Right ventricle myocardium inferior (tissue), 1 donor: Measurements from ENCODE around the gene FBXO5. TPM values are rescaled to one million over a fixed set of nuclear protein-coding genes. Genes with fewer than 3 reads are reported as not detected.
"Not testable (repeated sequence)": the region's sequence is repeated elsewhere in the genome, so short reads cannot be mapped to it uniquely, and the experiment has no call there.

Experiments
- ATAC-seq: fragments of 200-7000 bp; cut with Tn5 transposase; one replicate; pipeline ENCODE4 v1.9.1; 2020; ENCODE audit warnings: mild to moderate bottlenecking, moderate library complexity
- DNase-seq: peaks from one replicate; pipeline ENCODE4 v3.0.0; 2021; ENCODE audit errors: missing footprints
- intact Hi-C: fragments of 100-400 bp; cut with DNase I; formaldehyde crosslinking; loops from one replicate; pipeline ENCODE4 v1.11.0; 2022
- total RNA-seq: library from RNA; stranded (reverse); fragmentation: NEBNext Ultra II Directional; extraction: Animal tissue kit (Norgen Biotek cat#: 25700); gene quantifications from one replicate; pipeline ENCODE4 v1.2.1, GENCODE V29; 2021
- donor health status: DM: no; HTN: yes; CAD: no; lungs with severe emphysema.

The FBXO5 gene
- total RNA-seq, 1 donor from 2014 or later: 2.4 TPM

DNA sequence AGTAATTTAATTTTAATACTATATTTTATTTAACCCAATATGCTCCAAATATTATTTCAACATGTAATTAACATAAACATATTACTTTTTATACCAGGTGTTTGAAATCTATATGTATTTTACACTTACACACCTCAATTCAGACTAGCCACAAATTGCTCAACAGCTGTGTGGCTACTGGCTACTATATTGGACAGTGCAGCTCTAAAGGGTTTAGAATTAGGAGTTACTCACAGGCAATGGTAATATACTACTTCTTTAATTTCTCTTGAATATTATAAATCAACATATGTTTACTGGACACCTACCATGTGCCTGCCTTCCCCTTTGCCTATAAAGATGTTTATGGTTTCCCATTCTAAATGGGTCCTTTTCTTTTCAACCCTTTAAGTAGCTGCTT is 17.4 kb upstream of the FBXO5 start:
- DNase-seq (no peak), ATAC-seq (no peak)
- intact Hi-C loops: no loop called here

DNA sequence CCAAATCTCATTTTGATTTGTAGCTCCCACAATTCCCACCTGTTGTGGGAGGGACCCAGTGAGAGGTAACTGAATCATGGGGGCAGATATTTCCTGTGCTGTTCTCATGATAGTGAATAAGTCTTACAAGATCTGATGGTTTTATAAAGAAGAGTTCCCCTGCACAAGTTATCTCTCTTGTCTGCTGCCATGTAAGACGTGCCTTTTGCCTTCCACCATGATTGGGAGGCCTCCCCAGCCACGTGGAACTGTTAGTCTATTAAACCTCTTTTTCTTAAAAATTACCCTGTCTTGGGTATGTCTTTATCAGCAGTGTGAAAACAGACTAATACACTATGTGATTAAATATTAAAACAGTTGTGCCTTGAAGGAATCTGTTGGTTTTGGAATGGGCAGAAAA is 16.7 kb upstream of the FBXO5 start:
- DNase-seq, ATAC-seq, intact Hi-C loops: not testable (repeated sequence)

DNA sequence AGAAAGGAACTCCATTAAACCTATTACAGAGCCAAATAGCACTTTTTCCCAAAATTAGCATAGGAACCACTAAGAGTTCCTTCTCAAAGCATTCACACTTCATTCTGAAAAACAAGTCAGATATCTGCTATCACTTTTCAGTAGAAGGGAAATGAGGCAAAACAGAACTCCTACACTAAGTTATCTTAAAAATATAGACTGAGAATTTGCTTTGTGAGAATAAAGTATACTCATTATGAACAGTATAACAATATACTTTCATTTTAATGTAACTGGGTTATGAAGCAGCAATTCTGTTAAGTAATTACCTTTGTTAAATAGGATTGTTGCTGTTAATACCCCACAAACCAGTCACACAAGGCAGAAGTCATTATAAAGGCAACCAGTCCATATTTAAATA is 11.0 kb upstream of the FBXO5 start:
- intact Hi-C loops: no loop called here
- ATAC-seq (no peak), DNase-seq (no peak)

DNA sequence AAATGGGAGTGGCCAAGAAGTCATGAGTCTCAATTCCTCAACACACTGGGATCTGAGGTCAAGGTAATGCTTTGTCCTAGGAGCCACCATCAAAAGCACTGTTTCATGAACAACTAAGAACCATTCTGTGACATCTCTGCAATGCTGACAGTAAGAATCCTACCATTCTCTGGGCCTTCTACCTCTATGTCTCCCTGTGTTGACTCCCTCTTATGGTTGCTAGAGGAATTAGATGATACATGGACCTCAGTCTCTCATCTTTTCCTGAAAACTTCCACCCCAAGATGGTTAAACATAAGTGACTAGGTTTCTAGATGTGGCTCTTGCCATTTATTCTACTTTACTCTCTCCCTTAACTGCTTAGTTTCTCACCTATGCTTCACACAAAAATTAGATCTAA is 10.6 kb upstream of the FBXO5 start:
- ATAC-seq (no peak), DNase-seq (no peak)
- intact Hi-C loops: no loop called here

DNA sequence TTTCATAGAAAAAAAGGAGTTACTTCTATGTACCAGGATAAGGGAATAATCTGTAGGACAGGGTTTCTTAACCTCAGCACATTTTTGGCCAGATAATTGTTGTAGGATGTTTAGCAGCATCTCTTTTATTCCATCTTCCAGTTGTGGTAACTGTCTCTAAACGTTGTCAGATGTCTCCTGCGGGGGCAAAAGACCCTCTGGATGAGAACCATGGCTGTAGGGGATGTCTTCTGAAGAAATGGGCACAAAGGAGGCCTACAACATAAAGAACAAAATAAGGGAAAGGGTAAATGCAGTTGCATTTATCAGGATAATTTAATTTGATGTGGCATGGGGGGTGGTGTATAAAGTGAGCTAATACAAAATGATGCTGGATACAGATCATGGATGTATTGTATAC is 4.1 kb upstream of the FBXO5 start:
- no peak for ATAC-seq
- intact Hi-C loops: no loop called here
- DNase-seq: no peak

DNA sequence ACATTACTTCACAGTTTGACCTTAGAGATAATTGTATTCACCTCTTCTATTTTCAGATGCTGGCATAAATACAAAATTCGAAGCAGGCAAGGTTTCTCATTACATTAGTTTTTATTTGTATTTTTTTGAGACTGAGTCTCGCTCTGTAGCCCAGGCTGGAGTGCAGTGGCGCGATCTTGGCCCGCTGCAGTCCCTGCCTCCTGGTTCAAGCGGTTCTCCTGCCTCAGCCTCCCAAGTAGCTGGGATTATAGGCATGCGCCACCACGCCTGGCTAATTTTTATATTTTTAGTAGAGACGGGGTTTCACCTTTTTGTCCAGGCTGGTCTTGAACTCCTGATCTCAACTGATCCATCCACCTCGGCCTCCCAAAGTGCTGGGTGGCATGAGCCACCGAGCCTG is 2.5 kb upstream of the FBXO5 start:
- intact Hi-C loops, ATAC-seq, DNase-seq: not testable (repeated sequence)

DNA sequence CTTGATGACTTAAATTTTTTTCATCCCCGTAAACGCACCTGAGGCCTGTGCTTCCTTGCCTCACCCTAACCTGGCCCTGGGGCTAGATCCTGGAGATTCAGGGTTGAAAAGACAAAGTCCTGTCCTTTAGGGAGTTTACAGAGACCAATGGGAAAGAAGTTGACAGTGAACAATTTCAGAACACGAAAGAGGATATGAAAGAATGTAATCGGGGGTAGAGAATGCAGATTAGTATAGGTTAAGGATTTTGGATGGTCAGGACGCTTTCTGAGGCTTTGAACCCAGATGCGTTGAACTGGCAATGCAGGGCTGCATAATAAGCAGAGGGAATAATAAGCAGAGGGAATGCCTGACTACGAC is 1.7 kb upstream of the FBXO5 start:
- intact Hi-C loops: no loop called here
- no peak for ATAC-seq
- no peak for DNase-seq

DNA sequence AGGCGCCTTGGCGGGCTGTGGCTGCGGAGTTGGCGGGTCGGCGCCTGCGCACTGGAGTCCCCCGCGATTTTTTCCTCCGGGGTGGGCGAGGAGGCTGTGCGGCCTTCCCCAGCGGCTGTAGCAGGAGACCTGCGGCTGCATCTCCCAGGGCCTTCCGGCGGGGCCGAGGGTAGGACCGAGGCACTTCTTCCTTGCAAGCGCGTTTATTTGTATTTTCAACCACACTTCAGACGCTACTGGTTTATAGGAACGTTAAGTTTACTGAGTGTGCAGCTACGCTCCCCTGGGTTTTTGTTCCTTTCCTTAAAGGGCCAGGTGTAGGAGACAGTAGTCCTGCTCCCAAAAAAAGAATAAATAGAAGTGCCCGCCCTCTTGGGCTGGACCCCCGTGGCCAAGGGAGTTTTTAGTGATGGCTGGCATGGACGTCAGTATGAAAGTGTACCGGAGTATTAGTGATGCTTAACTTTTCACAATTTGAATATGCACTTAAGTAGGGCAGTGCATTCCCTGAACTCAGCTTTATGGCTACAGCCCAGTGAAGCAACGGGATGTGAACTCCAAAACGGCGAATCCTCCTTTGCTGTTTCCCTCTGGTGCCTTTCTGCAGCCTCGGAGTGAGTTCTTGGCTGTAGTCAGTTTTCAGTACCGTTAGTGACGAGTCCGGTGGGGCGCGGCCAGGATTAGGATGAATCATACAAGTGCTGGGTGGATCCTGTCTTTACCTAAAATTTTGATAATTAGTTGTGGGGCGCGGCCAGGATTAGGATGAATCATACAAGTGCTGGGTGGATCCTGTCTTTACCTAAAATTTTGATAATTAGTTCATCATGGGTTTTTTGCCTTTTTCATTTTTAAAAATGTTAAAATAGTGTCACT is 1.0 kb upstream of the FBXO5 start:
- peak; percentile 98 for DNase-seq
- intact Hi-C loops: loop anchor here (2.0 kb wide), 1 partner anchor 19 kb away; the partner anchor contains the start of gene MTRF1L
- ATAC-seq: peak; percentile 30

DNA sequence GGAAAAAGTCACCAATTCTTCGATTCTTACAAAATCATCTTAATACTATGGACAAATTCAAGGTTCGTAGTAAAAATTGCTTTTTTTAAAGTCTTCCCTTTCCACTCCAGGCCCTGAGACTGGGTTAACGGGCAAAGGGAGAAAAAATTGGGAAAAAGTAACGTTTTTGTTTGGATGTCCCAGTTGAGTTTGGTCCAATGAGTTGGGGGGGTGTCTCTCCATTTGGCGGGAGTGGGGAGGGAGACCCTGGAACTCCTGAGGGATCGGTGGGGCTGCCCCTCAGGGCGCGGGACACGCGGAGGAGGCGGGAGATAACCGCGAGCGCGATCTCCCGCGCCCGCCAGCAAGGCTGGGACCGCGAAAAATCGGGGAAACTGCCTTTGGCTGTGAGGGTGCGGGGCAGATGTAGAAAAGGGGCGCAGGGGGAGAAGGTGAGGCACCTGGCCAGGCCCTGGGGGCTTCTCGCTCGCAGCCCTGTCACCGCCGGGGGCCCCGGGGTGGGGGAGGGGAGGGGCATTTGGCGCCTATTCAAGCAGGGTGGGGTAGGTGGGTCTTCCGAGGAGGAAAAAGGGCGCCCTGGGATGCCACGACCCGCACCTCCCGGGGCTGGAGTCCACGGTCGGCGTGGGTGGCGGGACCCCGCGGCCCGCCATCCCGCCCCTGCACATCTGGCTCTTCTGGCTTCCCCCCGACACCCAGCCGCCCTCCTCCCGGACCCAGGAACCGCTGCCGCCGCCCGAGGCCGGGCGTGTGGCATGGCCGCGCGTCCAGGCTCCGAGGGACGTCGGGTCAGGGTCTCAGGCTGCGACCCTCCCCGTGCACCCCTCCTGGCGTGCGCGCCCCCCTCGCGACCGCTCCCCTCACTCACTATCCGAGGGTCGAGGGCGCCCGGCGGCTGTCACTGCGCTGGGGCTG is 595 bp downstream of the FBXO5 start:
- DNase-seq (peak; percentile 72), ATAC-seq (no peak)
- intact Hi-C loops: loop anchor here (2.0 kb wide), 1 partner anchor 21 kb away; the partner anchor contains the start of gene MTRF1L

DNA sequence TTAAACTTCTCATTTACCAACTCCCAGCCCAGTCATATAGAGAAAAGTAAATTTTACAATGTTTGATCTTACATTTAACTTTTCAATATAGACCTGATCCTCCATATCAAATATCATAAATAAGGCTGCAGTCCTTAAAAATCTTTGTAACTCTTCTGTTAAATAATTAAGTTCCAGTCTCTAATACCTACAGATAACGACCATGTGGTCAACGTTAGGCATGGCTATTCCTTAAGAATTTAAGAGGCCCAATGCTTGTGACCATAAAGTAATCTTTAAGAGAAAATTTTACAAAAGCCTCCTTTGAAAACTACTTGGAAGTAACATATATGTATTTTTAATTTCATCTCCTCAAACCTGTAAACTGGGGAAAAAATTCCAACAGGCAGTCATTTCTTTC is 1.6 kb downstream of the FBXO5 start:
- intact Hi-C loops: no loop called here
- DNase-seq (no peak), ATAC-seq (no peak)

DNA sequence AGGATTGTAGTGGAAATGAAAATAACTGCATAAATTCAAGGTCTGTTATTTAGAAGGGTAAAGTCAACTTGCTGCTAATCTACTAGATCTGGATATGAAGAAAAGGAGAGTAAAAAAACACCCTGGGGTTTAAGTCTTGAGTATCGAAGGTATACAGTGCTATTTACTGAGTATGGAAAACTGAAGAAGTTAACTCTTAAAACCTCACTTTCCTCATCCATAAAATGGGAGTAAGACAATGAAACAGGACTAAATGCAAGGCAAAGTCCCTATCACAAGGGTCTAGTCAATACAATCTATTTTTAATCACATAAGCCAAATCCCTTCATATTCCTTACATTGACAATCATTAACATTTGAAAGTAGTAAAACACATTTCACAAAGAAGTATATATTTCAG is 2.2 kb downstream of the FBXO5 start:
- ATAC-seq (no peak), DNase-seq (no peak)
- intact Hi-C loops: no loop called here

DNA sequence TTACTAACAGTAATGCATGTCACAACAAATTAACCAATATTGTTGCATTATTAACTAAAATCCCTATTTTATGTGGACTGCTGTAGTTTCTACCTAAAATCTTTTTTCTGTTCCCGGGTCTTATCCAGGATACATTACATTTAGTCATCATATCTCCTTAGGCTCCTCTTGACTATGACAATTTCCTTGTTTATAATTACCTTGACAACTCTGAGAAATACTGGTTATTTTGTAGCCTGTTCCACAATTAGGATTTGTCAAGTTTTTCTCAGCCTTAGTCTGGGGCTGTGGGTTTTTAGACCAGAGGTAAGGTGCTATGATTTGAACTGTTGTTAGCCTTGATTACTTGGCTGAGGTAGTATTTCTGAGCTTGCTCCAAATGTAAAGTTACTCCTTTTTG is 3.7 kb downstream of the FBXO5 start:
- ATAC-seq (no peak), DNase-seq (no peak)
- intact Hi-C loops: no loop called here

DNA sequence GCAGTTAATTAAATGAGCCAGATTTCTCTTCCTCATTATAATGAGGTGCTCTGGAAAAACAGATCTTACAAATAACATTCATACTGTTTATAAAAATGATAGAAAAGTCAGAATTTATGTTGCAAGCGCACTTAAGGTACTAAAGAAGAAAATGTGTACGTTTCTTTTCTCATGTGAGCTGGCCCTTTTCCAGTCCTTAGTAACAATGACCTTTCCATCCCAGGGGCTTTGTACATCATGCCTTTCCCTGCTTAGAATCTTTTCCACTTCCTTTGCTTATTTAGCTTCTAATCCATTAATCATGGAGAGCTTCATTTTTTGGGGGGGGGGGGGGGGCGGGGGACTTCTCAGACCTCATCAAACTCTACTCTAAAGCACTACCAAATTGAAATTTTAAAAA is 4.8 kb downstream of the FBXO5 start:
- DNase-seq (no peak), ATAC-seq (no peak)
- intact Hi-C loops: no loop called here

DNA sequence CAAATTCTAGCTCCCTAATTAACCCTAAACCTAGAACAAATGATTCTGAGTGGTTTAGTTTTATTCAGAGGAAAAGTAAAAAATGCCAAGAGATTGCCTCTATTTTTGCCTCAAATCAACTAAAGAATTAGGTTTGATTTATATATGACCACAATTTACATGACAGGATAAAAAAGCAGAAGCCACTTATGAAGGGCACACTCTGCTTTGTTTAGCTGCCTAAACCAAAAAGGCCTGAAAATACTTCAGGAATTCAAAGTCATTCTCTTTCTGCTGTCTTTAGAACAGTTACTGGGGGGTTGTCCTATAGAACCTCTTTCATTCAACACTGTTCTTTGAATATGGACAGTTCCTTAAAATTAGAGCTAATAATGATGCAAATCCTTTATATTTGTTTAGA is 5.3 kb downstream of the FBXO5 start:
- no peak for DNase-seq
- ATAC-seq: no peak
- intact Hi-C loops: no loop called here

DNA sequence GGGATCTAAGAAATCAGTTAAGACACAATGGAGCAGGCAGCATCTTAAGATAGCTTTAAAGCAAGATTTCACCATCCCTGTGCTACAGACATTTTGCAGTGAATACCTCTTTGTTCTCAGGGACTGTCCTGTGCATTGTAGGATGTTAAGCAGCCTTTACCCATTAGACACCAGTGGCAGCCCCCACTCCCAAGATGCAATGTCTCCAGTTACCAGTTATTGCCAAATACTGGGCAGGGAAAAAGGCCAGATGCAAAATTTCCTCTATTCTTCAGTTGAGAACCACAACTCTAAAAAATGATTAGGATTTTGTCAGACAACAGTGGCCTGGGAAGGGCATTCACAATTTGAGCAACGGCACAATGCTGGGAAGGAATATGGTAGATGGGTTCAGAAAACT is 6.1 kb downstream of the FBXO5 start:
- intact Hi-C loops: no loop called here
- no peak for ATAC-seq
- DNase-seq: no peak

DNA sequence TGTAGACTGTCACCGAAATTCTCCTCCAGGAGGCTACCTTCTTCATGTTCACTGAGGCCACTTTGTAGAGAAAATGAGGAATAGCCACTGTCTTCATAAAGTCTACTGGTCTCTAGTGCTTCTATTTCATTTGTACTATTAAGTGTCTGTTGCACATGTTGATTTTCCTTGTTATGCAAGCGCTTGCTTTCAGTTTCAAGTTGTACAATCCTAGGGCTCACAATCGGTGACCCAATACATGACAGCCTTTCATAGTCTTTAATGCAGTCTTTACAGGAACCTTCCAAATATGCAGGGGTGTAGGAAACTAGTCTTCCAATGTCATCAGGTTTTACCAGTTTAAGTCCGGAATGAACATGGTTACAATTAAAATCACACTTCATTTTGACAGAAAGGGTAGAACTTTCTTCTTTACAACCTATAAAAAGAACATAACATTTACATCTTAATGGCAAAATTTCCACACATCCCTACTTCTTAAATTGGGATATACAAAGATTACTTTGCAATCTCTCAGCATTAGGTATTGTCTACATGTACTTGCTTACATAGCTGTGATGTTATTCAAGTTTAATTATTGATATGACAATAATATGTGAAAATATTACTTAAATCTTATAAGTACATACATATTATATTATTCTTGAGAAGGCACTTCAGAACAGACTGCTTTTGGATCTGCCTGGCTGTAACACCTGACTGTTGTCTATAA is 7.5 kb downstream of the FBXO5 start:
- intact Hi-C loops: no loop called here
- DNase-seq (no peak), ATAC-seq (peak; percentile 54)

DNA sequence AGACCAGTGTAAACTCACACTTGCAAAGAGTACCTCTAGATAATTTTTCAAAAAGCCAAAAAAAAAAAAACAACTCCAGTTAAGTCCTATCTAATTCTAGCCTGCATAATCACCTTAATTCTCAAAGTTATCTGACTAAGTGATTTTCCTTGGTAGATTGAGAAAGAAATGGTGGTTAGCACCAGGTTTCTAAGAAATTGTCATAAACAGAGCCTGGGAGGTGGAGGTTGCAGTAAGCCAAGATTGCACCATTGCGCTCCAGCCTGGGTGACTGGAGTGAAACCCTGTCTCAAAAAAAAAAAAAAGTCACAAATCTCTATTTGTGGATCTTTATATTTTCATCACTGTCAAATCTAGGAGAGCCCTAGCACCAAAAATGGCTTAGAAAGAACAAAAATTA is 8.9 kb downstream of the FBXO5 start:
- ATAC-seq (no peak), DNase-seq (no peak)
- intact Hi-C loops: no loop called here

DNA sequence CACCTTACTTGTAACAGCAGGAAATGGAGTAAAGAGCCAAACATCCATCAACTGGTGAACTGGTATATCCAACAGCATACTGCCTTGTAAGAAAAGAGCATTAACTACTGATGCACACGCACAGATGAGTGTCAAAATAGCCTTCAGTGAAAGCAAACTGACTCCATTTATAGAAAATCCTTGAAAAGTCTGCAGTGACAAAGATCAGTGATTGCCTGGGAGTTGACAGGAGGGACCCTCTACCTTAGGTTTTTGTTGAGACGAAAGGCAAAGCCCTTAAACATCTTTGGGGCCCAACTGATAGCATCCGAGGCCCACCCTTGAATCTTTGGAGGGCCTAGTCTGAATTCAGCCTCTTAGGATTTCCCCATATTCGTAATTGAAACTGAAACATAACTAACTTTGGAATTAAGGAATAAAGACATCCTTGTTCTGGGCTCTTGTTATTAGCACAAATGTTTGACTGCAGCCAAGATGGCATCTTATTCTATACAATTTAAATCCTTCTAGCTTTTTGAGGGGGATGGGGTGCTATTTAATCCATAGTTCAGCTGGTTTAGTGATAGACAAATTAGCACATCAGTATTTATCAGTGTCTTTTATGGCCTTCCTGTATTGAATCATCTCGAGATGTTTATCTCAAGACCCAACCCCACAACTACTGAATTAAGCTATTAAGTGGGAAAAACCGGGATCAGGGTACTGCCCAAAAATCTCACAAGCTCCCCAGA is 13.0 kb downstream of the FBXO5 start:
- DNase-seq (no peak), ATAC-seq (no peak)
- intact Hi-C loops: no loop called here
